Measurements from ENCODE around the gene SMYD4. TPM values are rescaled to one million over a fixed set of nuclear protein-coding genes. Genes with fewer than 3 reads are reported as not detected.
"Not testable (repeated sequence)": the region's sequence is repeated elsewhere in the genome, so short reads cannot be mapped to it uniquely, and the experiment has no call there.

The SMYD4 gene
- total RNA-seq, 1 donor from 2014 or later, result 8.8 TPM

GRCh38 chr17:1843947-1844346 lies 14.2 kb upstream of the SMYD4 start:
- DNase-seq (ENCODE audit: low spot score), result no peak
- intact Hi-C loops (cut with DNase I), result no loop called here

- DNase-seq (ENCODE audit: low spot score), result no peak
- intact Hi-C loops (cut with DNase I), result no loop called here
Observed at GRCh38 chr17:1839516-1839915, 9.8 kb upstream of the SMYD4 start.

- intact Hi-C loops (cut with DNase I), result no loop called here
- DNase-seq (ENCODE audit: low spot score), result no peak
Observed at GRCh38 chr17:1834380-1835149, 4.9 kb upstream of the SMYD4 start.

- DNase-seq (ENCODE audit: low spot score), result no peak
- intact Hi-C loops (cut with DNase I), result no loop called here
Observed at GRCh38 chr17:1830288-1830687, 586 bp upstream of the SMYD4 start.

GRCh38 chr17:1829216-1829591 lies 498 bp downstream of the SMYD4 start:
- no peak for DNase-seq (ENCODE audit: low spot score)
- intact Hi-C loops (cut with DNase I), result no loop called here

GRCh38 chr17:1820528-1821252 lies 9.0 kb downstream of the SMYD4 start:
- intact Hi-C loops (cut with DNase I), result no loop called here
- no peak for DNase-seq (ENCODE audit: low spot score)

- intact Hi-C loops (cut with DNase I), result no loop called here
- no peak for DNase-seq (ENCODE audit: low spot score)
Observed at GRCh38 chr17:1813088-1813487, 16.6 kb downstream of the SMYD4 start.

- intact Hi-C loops (cut with DNase I), result no loop called here
- DNase-seq (ENCODE audit: low spot score), result no peak
Observed at GRCh38 chr17:1810450-1811103, 19.1 kb downstream of the SMYD4 start.

GRCh38 chr17:1809815-1810214 lies 19.9 kb downstream of the SMYD4 start:
- DNase-seq (ENCODE audit: low spot score); intact Hi-C loops (cut with DNase I): not testable (repeated sequence)

- intact Hi-C loops (cut with DNase I), result no loop called here
Observed at GRCh38 chr17:1808644-1809043, 21.1 kb downstream of the SMYD4 start.

GRCh38 chr17:1807890-1808289 lies 21.8 kb downstream of the SMYD4 start:
- intact Hi-C loops (cut with DNase I), result no loop called here
- no peak for DNase-seq (ENCODE audit: low spot score)

More at GRCh38 chr17:1808644-1809043, 21.1 kb downstream of the SMYD4 start:
- no peak for DNase-seq (ENCODE audit: low spot score)

- intact Hi-C loops (cut with DNase I), result no loop called here
Observed at GRCh38 chr17:1803280-1803679, 26.4 kb downstream of the SMYD4 start.

GRCh38 chr17:1802429-1802828 lies 27.3 kb downstream of the SMYD4 start:
- no peak for DNase-seq (ENCODE audit: low spot score)
- intact Hi-C loops (cut with DNase I), result no loop called here

More at GRCh38 chr17:1803280-1803679, 26.4 kb downstream of the SMYD4 start:
- no peak for DNase-seq (ENCODE audit: low spot score)

- DNase-seq (ENCODE audit: low spot score), result no peak
- intact Hi-C loops (cut with DNase I), result no loop called here
Observed at GRCh38 chr17:1800712-1801111, 29.0 kb downstream of the SMYD4 start.

- intact Hi-C loops (cut with DNase I), result no loop called here
Observed at GRCh38 chr17:1800240-1800639, 29.5 kb downstream of the SMYD4 start.

GRCh38 chr17:1797846-1798245 lies 31.9 kb downstream of the SMYD4 start:
- not testable (repeated sequence) for DNase-seq (ENCODE audit: low spot score)
- intact Hi-C loops (cut with DNase I), result loop anchor here (5.0 kb wide), 1 partner anchor 49 kb away; no protein-coding TSS in a partner anchor

More at GRCh38 chr17:1800240-1800639, 29.5 kb downstream of the SMYD4 start:
- DNase-seq (ENCODE audit: low spot score), result no peak

- intact Hi-C loops (cut with DNase I), result loop anchor here (5.0 kb wide), 1 partner anchor 50 kb away; no protein-coding TSS in a partner anchor
- DNase-seq (ENCODE audit: low spot score), result no peak
Observed at GRCh38 chr17:1797323-1797722, 32.4 kb downstream of the SMYD4 start.

GRCh38 chr17:1796800-1797199 lies 32.9 kb downstream of the SMYD4 start:
- intact Hi-C loops (cut with DNase I), result loop anchor here (5.0 kb wide), 1 partner anchor 51 kb away; no protein-coding TSS in a partner anchor
- DNase-seq (ENCODE audit: low spot score), result no peak

GRCh38 chr17:1793447-1793806 lies 36.3 kb downstream of the SMYD4 start:
- intact Hi-C loops (cut with DNase I), result no loop called here
- no peak for DNase-seq (ENCODE audit: low spot score)

All from cardiac septum (tissue), 1 donor.